Measurements from ENCODE around the gene NOXO1. TPM values are rescaled to one million over a fixed set of nuclear protein-coding genes. Genes with fewer than 3 reads are reported as not detected.

Gene NOXO1
- total RNA-seq, 1 donor from 2014 or later = 1.2 TPM

DNA sequence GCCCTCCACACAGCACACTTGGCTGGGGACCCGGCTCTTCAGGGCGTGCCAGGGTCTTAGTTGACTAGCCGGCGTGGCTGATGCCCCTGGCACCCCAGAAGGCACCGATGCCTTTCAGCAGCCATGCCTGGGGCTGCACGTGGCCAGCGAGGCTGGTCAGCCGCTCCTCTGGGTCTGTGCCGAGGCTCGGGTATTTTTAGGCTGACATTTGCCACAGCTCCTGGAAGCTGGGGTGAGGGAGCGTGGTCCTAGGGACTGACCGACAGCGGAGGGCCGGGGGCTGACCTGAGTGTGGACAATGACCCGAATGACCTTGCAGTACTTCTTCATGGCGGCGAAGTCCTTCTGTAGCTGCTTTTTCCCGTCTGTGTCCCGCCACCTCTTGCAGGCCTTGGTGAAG, 30.7 kb downstream of the NOXO1 start:
- no peaks in the 10 kb centered on the region for H3K4me1 ChIP-seq
- no peaks in the 10 kb centered on the region for H3K36me3 ChIP-seq
- no peak overlapping the region for H3K4me3 ChIP-seq
- intact Hi-C loops (cut with DNase I) = no loop called here
- no peak overlapping the region for H3K27ac ChIP-seq
- no peaks in the 10 kb centered on the region for H3K27me3 ChIP-seq
- no peaks in the 10 kb centered on the region for H3K9me3 ChIP-seq
- TF ChIP-seq POLR2AphosphoS5 (IDR thresholded peaks at IDR 0.05; ENCODE audit: insufficient read depth in 1 of 2, low read depth in 1 of 2) (no peak), CTCF (IDR thresholded peaks at IDR 0.05) (no peak)
- DNase-seq (ENCODE audit: extremely low spot score in 2 of 2) = no peak

- H3K27ac ChIP-seq = no peak overlapping the region
- intact Hi-C loops (cut with DNase I) = no loop called here
- no peak overlapping the region for H3K4me3 ChIP-seq
- TF ChIP-seq POLR2AphosphoS5 (IDR thresholded peaks at IDR 0.05; ENCODE audit: insufficient read depth in 1 of 2, low read depth in 1 of 2) = no peak
- no peak for TF ChIP-seq POLR2A (IDR thresholded peaks at IDR 0.05)
- TF ChIP-seq CTCF (IDR thresholded peaks at IDR 0.05) = no peak
- no peaks in the 10 kb centered on the region for H3K36me3 ChIP-seq
- no peaks in the 10 kb centered on the region for H3K27me3 ChIP-seq
- H3K9me3 ChIP-seq = no peaks in the 10 kb centered on the region
- DNase-seq (ENCODE audit: extremely low spot score in 2 of 2) = no peak
- no peaks in the 10 kb centered on the region for H3K4me1 ChIP-seq
These were observed 31.2 kb downstream of the NOXO1 start for GRCh38 chr16:1950047-1950446.

- TF ChIP-seq POLR2AphosphoS5 (IDR thresholded peaks at IDR 0.05; ENCODE audit: insufficient read depth in 1 of 2, low read depth in 1 of 2) (no peak), POLR2A (IDR thresholded peaks at IDR 0.05) (no peak), CTCF (IDR thresholded peaks at IDR 0.05) (no peak)
- no peak for DNase-seq (ENCODE audit: extremely low spot score in 2 of 2)
- Histone ChIP-seq H3K27me3 (no peaks in the 10 kb centered on the region), H3K36me3 (no peaks in the 10 kb centered on the region), H3K27ac (no peak overlapping the region), H3K4me1 (no peaks in the 10 kb centered on the region), H3K4me3 (no peak overlapping the region), H3K9me3 (no peaks in the 10 kb centered on the region)
- intact Hi-C loops (cut with DNase I) = no loop called here
These were observed 31.8 kb downstream of the NOXO1 start for GRCh38 chr16:1949507-1949906.

- no peak for DNase-seq (ENCODE audit: extremely low spot score in 2 of 2)
- intact Hi-C loops (cut with DNase I) = no loop called here
- no peaks in the 10 kb centered on the region for H3K36me3 ChIP-seq
These were observed 33.9 kb downstream of the NOXO1 start for GRCh38 chr16:1947369-1947670.

More at GRCh38 chr16:1947369-1947670, 33.9 kb downstream of the NOXO1 start:
- H3K9me3 ChIP-seq = no peaks in the 10 kb centered on the region
- H3K27ac ChIP-seq = no peak overlapping the region
- no peaks in the 10 kb centered on the region for H3K27me3 ChIP-seq
- TF ChIP-seq CTCF (IDR thresholded peaks at IDR 0.05) (no peak), POLR2A (IDR thresholded peaks at IDR 0.05) (no peak), POLR2AphosphoS5 (IDR thresholded peaks at IDR 0.05; ENCODE audit: insufficient read depth in 1 of 2, low read depth in 1 of 2) (no peak)
- peaks cover 10% of the 10 kb centered on the region for H3K4me1 ChIP-seq
- no peak overlapping the region for H3K4me3 ChIP-seq
